ENCODE results near the gene CAPN15. TPM values are rescaled to one million over a fixed set of nuclear protein-coding genes. Genes with fewer than 3 reads are reported as not detected.

Gene CAPN15
- total and polyA plus RNA-seq, 4 donors: 14.4 to 64.1 (median 38.9) TPM

DNA sequence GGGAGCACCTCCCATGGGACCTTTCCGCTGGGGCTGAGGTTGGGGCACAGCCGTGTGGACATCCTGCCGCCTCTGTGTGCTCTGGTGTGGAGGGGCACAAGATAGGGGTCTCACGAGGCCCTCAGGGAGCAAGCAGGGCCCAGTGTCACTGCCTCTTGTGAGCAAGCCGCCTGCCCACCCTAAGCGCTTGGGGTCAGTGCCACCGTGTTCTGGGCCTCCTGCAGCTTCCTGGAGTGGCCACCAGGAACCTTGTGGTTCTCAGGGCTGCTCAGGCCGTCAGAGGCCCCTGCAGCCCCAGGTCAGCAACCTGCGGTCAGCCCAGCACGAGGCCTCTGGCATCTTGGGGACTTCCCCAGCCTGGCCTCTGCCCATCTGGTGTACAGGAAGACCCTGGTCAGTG lies 13.6 kb upstream of the CAPN15 start:
- no peak overlapping the region for H3K4me3 ChIP-seq
- H3K9me3 ChIP-seq (ENCODE audit: control insufficient read depth in 4 of 4, insufficient read depth in 3 of 4, low read length in 3 of 4): no peaks in the 10 kb centered on the region
- H3K27me3 ChIP-seq (ENCODE audit: control insufficient read depth in 3 of 3, insufficient read depth in 3 of 3, low read length in 2 of 3): no peaks in the 10 kb centered on the region
- H3K36me3 ChIP-seq (ENCODE audit: control insufficient read depth in 4 of 4, insufficient read depth in 4 of 4, low read length in 4 of 4): peaks cover 0 to 26% (median 4%) of the 10 kb centered on the region in 4 donors
- ATAC-seq (ENCODE audit: insufficient read depth, low FRiP score) (no peak), DNase-seq (no peak)
- 86 to 93% methylated on average over 10 of the region's 10 CpGs for WGBS, 2 donors
- no peak overlapping the region for H3K27ac ChIP-seq (ENCODE audit: low read depth in 1 of 2, low read length in 1 of 2)
- TF ChIP-seq CTCF (IDR thresholded peaks at IDR 0.05; ENCODE audit: control extremely low read depth, extremely low read depth): no peak
- no peaks in the 10 kb centered on the region for H3K4me1 ChIP-seq (ENCODE audit: control insufficient read depth in 5 of 5, insufficient read depth in 5 of 5, low read length in 5 of 5)
- no peak overlapping the region for H3K9ac ChIP-seq (ENCODE audit: insufficient read depth in 1 of 2, low read length in 2 of 2)

GRCh38 chr16:515175-515938 lies 12.2 kb upstream of the CAPN15 start:
- no peak for ATAC-seq (ENCODE audit: insufficient read depth, low FRiP score)
- no peak for TF ChIP-seq CTCF (IDR thresholded peaks at IDR 0.05; ENCODE audit: control extremely low read depth, extremely low read depth)
- no peak overlapping the region for H3K4me3 ChIP-seq
- no peak overlapping the region for H3K9ac ChIP-seq (ENCODE audit: insufficient read depth in 1 of 2, low read length in 2 of 2)
- H3K4me1 ChIP-seq (ENCODE audit: control insufficient read depth in 5 of 5, insufficient read depth in 5 of 5, low read length in 5 of 5): no peaks in the 10 kb centered on the region
- WGBS, 2 donors: 95 to 96% methylated on average over 45 of the region's 45 CpGs
- no peak overlapping the region for H3K27ac ChIP-seq (ENCODE audit: low read depth in 1 of 2, low read length in 1 of 2)
- no peaks in the 10 kb centered on the region for H3K9me3 ChIP-seq (ENCODE audit: control insufficient read depth in 4 of 4, insufficient read depth in 3 of 4, low read length in 3 of 4)
- peaks cover 0 to 37% (median 11%) of the 10 kb centered on the region in 4 donors for H3K36me3 ChIP-seq (ENCODE audit: control insufficient read depth in 4 of 4, insufficient read depth in 4 of 4, low read length in 4 of 4)
- no peaks in the 10 kb centered on the region for H3K27me3 ChIP-seq (ENCODE audit: control insufficient read depth in 3 of 3, insufficient read depth in 3 of 3, low read length in 2 of 3)
- no peak for DNase-seq

GRCh38 chr16:515939-516226 lies 11.6 kb upstream of the CAPN15 start:
- H3K27ac ChIP-seq (ENCODE audit: low read depth in 1 of 2, low read length in 1 of 2): no peak overlapping the region
- WGBS, 2 donors: 96 to 98% methylated on average over 11 of the region's 11 CpGs
- no peaks in the 10 kb centered on the region for H3K4me1 ChIP-seq (ENCODE audit: control insufficient read depth in 5 of 5, insufficient read depth in 5 of 5, low read length in 5 of 5)
- ATAC-seq (ENCODE audit: insufficient read depth, low FRiP score): no peak
- H3K9ac ChIP-seq (ENCODE audit: insufficient read depth in 1 of 2, low read length in 2 of 2): no peak overlapping the region
- no peaks in the 10 kb centered on the region for H3K9me3 ChIP-seq (ENCODE audit: control insufficient read depth in 4 of 4, insufficient read depth in 3 of 4, low read length in 3 of 4)
- no peak overlapping the region for H3K4me3 ChIP-seq
- peaks cover 0 to 37% (median 15%) of the 10 kb centered on the region in 4 donors for H3K36me3 ChIP-seq (ENCODE audit: control insufficient read depth in 4 of 4, insufficient read depth in 4 of 4, low read length in 4 of 4)
- DNase-seq: no peak
- TF ChIP-seq CTCF (IDR thresholded peaks at IDR 0.05; ENCODE audit: control extremely low read depth, extremely low read depth): no peak
- H3K27me3 ChIP-seq (ENCODE audit: control insufficient read depth in 3 of 3, insufficient read depth in 3 of 3, low read length in 2 of 3): no peaks in the 10 kb centered on the region

DNA sequence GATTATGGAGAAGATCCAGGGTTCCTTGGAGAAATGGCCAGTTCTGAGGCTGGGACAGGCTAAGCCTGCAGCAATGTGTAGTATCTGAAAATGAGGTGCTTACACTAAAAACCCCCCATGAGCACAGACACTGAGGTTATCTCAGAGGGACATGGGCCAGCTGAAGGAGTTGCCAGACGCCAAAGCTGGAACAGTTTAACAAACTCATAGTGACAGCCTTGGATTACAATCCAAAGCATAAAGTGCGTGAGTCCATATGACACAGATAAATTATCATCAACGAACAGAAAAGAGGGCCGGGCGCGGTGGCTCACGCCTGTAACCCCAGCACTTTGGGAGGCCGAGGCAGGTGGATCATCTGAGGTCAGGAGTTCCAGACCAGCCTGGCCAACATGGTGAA lies 11.2 kb upstream of the CAPN15 start:
- WGBS, 2 donors: 94 to 99% methylated on average over 8 of the region's 8 CpGs
- H3K27ac ChIP-seq (ENCODE audit: low read depth in 1 of 2, low read length in 1 of 2): no peak overlapping the region
- peaks cover 0 to 37% (median 16%) of the 10 kb centered on the region in 4 donors for H3K36me3 ChIP-seq (ENCODE audit: control insufficient read depth in 4 of 4, insufficient read depth in 4 of 4, low read length in 4 of 4)
- DNase-seq (no peak), ATAC-seq (ENCODE audit: insufficient read depth, low FRiP score) (no peak)
- H3K27me3 ChIP-seq (ENCODE audit: control insufficient read depth in 3 of 3, insufficient read depth in 3 of 3, low read length in 2 of 3): no peaks in the 10 kb centered on the region
- no peak overlapping the region for H3K9ac ChIP-seq (ENCODE audit: insufficient read depth in 1 of 2, low read length in 2 of 2)
- no peak overlapping the region for H3K4me3 ChIP-seq
- TF ChIP-seq CTCF (IDR thresholded peaks at IDR 0.05; ENCODE audit: control extremely low read depth, extremely low read depth): no peak
- no peaks in the 10 kb centered on the region for H3K4me1 ChIP-seq (ENCODE audit: control insufficient read depth in 5 of 5, insufficient read depth in 5 of 5, low read length in 5 of 5)
- H3K9me3 ChIP-seq (ENCODE audit: control insufficient read depth in 4 of 4, insufficient read depth in 3 of 4, low read length in 3 of 4): no peaks in the 10 kb centered on the region

Data from lung (tissue), 12 donors.